D721Med (cell line): ENCODE results near the gene CGGBP1.

ENCODE experiments used
- DNase-seq: peaks from one replicate; pipeline ENCODE4 v3.0.0; 2011; ENCODE audit warnings: low spot score; ENCODE audit not compliant: insufficient read length
- FAIRE-seq: peaks from 2 replicates; lab custom pipeline; 2011; peaks lifted over from hg19 to GRCh38; lab: Jason Lieb, UNC
- TF ChIP-seq, protein P1 (sequence below): IDR thresholded peaks from 2 replicates; pipeline ENCODE4 v1.5.1; 2012; ENCODE audit warnings: mild to moderate bottlenecking, control low read depth; ENCODE audit not compliant: insufficient read depth; ENCODE audit errors: missing control alignments

The CGGBP1 gene

DNA sequence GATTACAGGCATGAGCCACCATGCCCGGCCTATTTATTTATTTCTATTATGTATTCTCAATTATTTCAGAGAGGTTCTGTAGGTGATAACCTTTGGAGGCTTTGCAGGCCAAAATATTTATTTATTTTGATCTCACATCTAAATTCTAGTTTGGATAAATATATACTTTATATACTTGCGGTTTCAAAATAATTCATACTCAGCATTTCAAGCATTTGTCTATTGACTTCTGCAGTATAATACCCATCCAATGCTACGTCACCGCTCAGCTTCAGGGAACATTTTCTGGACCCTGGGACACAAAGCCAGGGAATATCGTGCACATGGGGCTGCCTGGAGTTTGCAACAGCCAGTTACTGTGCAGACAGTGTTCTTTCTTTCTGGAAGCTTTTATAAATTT, 22.6 kb downstream of the CGGBP1 start:
- no peak for DNase-seq
- TF ChIP-seq, protein P1, sequence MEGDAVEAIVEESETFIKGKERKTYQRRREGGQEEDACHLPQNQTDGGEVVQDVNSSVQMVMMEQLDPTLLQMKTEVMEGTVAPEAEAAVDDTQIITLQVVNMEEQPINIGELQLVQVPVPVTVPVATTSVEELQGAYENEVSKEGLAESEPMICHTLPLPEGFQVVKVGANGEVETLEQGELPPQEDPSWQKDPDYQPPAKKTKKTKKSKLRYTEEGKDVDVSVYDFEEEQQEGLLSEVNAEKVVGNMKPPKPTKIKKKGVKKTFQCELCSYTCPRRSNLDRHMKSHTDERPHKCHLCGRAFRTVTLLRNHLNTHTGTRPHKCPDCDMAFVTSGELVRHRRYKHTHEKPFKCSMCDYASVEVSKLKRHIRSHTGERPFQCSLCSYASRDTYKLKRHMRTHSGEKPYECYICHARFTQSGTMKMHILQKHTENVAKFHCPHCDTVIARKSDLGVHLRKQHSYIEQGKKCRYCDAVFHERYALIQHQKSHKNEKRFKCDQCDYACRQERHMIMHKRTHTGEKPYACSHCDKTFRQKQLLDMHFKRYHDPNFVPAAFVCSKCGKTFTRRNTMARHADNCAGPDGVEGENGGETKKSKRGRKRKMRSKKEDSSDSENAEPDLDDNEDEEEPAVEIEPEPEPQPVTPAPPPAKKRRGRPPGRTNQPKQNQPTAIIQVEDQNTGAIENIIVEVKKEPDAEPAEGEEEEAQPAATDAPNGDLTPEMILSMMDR = no peak
- no peak for FAIRE-seq

DNA sequence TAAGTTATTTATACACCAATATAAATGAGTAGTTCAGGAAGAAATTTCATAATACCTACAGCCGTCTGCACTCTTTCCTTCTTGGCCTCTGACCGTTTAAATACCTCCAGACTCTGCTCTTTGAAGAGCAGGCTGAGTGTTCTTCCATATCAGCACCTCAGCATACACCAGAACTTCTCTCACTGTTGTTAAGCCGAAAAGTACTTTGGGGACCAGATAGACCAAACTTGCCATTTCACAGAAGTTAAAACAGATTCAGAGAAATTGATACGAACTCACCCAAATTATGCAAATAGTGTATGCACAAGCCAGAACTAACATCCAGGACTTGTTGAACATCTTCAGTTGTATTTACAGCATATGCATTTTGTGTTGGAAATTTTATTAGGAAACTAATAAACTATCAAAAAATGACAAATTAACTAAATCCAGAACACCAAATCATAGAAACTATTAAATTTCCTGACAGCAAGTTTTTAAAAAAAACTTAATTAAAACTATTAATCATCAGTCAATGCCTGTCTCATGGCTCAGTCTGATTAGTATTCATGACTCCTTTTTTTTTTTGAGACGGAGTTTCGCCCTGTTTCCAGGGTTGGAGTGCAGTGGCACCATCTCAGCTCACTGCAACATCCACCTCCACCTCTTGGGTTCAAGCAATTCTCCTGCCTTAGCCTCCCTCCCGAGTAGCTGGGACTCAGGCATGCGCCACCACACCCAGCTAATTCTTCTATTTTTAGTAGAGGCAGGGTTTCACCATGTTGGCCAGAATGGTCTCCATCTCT, 24.1 kb downstream of the CGGBP1 start:
- TF ChIP-seq, protein P1 = no peak
- FAIRE-seq (no peak), DNase-seq (no peak)

DNA sequence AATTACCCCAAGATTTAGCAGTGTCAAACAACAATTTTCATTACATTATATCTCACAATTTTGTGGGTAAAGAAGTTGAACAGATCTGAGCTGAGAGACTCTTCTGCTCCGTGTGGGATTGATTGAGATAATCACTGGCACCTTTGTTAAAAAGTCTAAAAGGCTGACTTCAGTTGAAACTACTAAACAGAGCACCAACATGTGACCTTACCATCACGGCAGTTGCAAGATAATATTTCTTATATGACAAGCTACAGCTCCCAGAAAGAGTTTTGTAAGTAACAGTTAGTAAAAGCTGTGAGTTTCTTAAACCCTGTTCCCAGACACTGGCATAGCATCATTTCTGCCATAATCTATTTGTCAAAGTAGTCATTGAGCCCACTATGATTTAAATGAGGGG, 25.0 kb downstream of the CGGBP1 start:
- DNase-seq (no peak), FAIRE-seq (no peak)

DNA sequence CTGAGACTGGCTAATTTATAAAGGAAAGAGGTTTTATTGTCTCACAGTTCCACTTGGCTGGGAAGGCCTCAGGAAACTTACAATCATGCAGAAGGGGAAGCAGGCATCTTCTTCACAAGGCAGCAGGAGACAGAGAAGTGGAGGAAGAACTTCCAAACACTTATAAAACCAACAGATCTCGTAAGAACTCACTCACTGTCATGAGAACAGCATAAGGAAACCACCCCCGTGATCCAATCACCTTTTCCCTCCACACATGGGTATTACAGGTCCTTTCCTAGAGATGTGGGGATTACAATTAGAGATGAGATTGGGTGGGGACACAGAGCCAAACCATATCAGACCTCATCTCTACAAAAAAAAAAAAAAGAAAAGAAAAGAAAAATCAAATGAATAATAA, 25.7 kb downstream of the CGGBP1 start:
- TF ChIP-seq, protein P1 = no peak
- DNase-seq (no peak), FAIRE-seq (no peak)

More for the DNA sequence above, 25.0 kb downstream of the CGGBP1 start:
- TF ChIP-seq, protein P1 = no peak

DNA sequence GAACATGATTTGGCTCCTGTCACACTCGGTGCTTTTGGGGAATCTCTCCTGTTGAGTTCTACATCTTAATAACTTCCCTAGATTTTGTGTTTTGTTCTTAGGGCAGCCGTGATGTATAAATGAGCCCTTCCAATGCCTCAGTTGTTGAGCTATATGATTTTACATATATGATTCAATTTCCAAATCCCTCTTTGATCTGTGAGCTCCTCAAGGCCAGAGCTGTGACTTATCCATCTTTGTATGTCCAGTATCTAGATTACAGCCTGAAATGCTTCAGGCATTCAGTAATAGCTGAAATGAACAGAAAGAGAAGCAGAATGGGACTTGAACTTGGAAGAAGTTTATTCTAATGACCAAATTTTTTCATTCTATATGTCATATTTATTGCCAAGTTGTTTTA, 26.6 kb downstream of the CGGBP1 start:
- FAIRE-seq (no peak), DNase-seq (no peak)
- TF ChIP-seq, protein P1 = no peak

DNA sequence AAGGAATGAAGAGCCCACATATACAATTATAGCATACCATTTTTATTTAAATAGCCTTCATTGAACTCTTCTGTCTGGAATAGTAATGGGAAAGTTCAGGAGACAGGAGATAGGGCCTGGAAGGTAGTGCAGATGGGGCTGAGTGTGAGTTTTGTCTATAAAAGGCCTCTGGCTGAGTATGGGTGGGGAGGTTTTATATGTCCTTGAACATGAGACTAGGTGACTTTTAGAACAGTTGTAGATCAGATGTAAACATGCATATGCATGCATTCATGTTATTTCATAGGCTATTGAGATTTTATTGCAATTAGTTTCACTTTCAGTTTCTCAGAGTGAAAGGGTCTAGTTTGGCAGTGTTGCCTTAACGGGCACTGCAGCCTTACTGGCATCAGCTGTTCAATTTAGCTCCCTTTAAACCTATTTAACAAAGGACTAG, 27.1 kb downstream of the CGGBP1 start:
- TF ChIP-seq, protein P1 = no peak
- FAIRE-seq = no peak
- no peak for DNase-seq

DNA sequence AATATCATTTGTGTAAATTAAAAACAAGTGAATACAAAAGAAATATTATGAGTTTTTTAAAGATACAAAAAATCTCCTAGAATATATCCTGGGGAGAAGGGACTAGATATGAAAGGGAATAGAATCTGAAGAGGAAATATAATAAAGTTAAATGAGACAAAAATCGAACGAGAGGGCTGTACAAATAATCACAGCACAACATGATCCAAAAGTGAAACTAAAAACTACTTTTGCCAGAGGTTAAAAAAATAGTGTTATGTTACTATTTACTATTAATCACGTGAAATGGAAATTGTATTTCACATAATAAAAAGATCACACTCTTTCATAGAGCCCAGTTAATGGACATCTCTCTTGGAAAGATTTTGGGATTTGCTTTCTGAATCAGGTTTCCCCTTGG, 28.6 kb downstream of the CGGBP1 start:
- DNase-seq (no peak), FAIRE-seq (no peak)
- TF ChIP-seq, protein P1 = no peak
